SU-DHL-6 (cell line): ENCODE measurements around the gene HK2.
"Not testable (repeated sequence)": the region's sequence is repeated elsewhere in the genome, so short reads cannot be mapped to it uniquely, and the experiment has no call there.

Source experiments
- H2AFZ ChIP-seq: fragments of 200-600 bp; sonication (generic); 2 replicates; pipeline ENCODE4 v1.6.1; 2014; ENCODE audit warnings: low read depth, mild to moderate bottlenecking, moderate library complexity, mixed read lengths, antibody characterized with exemption, low read length; ENCODE audit not compliant: severe bottlenecking
- H3F3A ChIP-seq: fragments of 200-600 bp; shearing (Covaris generic); 2 replicates; pipeline ENCODE4 v1.6.0; 2016; ENCODE audit warnings: antibody characterized with exemption, mild to moderate bottlenecking; ENCODE audit not compliant: insufficient read depth
- H3K27ac ChIP-seq: fragments of 200-600 bp; sonication (generic); 2 replicates; pipeline ENCODE4 v1.5.1; 2016; ENCODE audit warnings: low read depth, mild to moderate bottlenecking, low read length, moderate library complexity, mixed read lengths
- H3K27me3 ChIP-seq: fragments of 200-600 bp; sonication (generic), shearing (Covaris generic); 2 replicates; pipeline ENCODE4 v1.6.0; 2014; ENCODE audit warnings: mild to moderate bottlenecking, low read length
- H3K36me3 ChIP-seq: fragments of 200-600 bp; sonication (generic); 2 replicates; pipeline ENCODE4 v1.6.1; 2014; ENCODE audit warnings: mild to moderate bottlenecking, low read length, mixed read lengths
- H3K4me2 ChIP-seq: fragments of 300-600, 200-600 bp; shearing (Covaris generic), sonication (generic); 2 replicates; pipeline ENCODE4 v1.6.0; 2014; ENCODE audit warnings: low read length, low read depth, mild to moderate bottlenecking; ENCODE audit not compliant: poor library complexity, severe bottlenecking
- H3K4me3 ChIP-seq: fragments of 200-600 bp; sonication (generic); 2 replicates; pipeline ENCODE4 v1.5.1; 2014; ENCODE audit warnings: antibody characterized with exemption, low read length, mild to moderate bottlenecking, mixed read lengths; ENCODE audit not compliant: insufficient read depth, poor library complexity, severe bottlenecking
- H3K79me2 ChIP-seq: fragments of 200-600 bp; sonication (generic); 2 replicates; pipeline ENCODE4 v1.6.1; 2014; ENCODE audit warnings: mild to moderate bottlenecking, low read length, moderate library complexity; ENCODE audit not compliant: insufficient read depth
- H3K9ac ChIP-seq: fragments of 200-600 bp; sonication (generic); 2 replicates; pipeline ENCODE4 v1.7.0; 2014; ENCODE audit warnings: mild to moderate bottlenecking, low read length
- H3K9me2 ChIP-seq: fragments of 200-600 bp; sonication (generic); replicated peaks from 2 replicates; pipeline ENCODE4 v1.6.1; 2014; ENCODE audit warnings: low read length; ENCODE audit not compliant: insufficient read depth
- H3K9me3 ChIP-seq: fragments of 200-600 bp; sonication (generic); 2 replicates; pipeline ENCODE4 v1.6.1; 2014; ENCODE audit warnings: low read length, mixed read lengths; ENCODE audit not compliant: insufficient read depth
- H4K20me1 ChIP-seq: fragments of 200-600 bp; sonication (generic); 2 replicates; pipeline ENCODE4 v1.6.1; 2014; ENCODE audit warnings: low read depth, mild to moderate bottlenecking, antibody characterized with exemption, low read length, moderate library complexity, mixed read lengths
- CTCF ChIP-seq: fragments of 200-600 bp; sonication (generic); IDR thresholded peaks from one replicate; pipeline ENCODE4 v1.5.1; 2017; ENCODE audit warnings: antibody characterized with exemption, mild to moderate bottlenecking, low read length, moderate library complexity; ENCODE audit not compliant: insufficient read depth, poor library complexity, severe bottlenecking
- EZH2phosphoT487 ChIP-seq: fragments of 200-600 bp; sonication (generic), shearing (Covaris generic); conservative IDR thresholded peaks from 2 replicates; pipeline ENCODE4 v1.6.1; 2018; ENCODE audit warnings: mild to moderate bottlenecking, antibody characterized with exemption, low read length, moderate library complexity, mixed read lengths

The HK2 gene

GRCh38 chr2:74891136-74891764, 57.3 kb downstream of the HK2 start:
- Histone ChIP-seq H3F3A (no peaks in the 10 kb centered on the region), H3K9me3 (no peaks in the 10 kb centered on the region), H3K27ac (no peak overlapping the region)

GRCh38 chr2:74891816-74892215, 57.9 kb downstream of the HK2 start:
- not testable (repeated sequence) for H3F3A ChIP-seq, H2AFZ ChIP-seq, H3K4me3 ChIP-seq, H3K27ac ChIP-seq, H3K27me3 ChIP-seq, H3K9me3 ChIP-seq, H3K9ac ChIP-seq, H3K79me2 ChIP-seq, H4K20me1 ChIP-seq, H3K9me2 ChIP-seq, H3K4me2 ChIP-seq
- peaks cover 18% of the 10 kb centered on the region; the same call in 1 of the 2 replicates for H3K36me3 ChIP-seq

More at GRCh38 chr2:74891136-74891764, 57.3 kb downstream of the HK2 start:
- no peak overlapping the region for H3K4me3 ChIP-seq
- H3K79me2 ChIP-seq = no peaks in the 10 kb centered on the region
- peaks cover 18% of the 10 kb centered on the region; the same call in 1 of the 2 replicates for H3K36me3 ChIP-seq
- no peaks in the 10 kb centered on the region for H3K9me2 ChIP-seq
- TF ChIP-seq EZH2phosphoT487 = no peak
- TF ChIP-seq CTCF = no peak
- H2AFZ ChIP-seq = no peak overlapping the region
- no peak overlapping the region for H3K9ac ChIP-seq
- H3K4me2 ChIP-seq = no peak overlapping the region
- H3K27me3 ChIP-seq = no peaks in the 10 kb centered on the region
- H4K20me1 ChIP-seq = no peaks in the 10 kb centered on the region

GRCh38 chr2:74892609-74893008, 58.7 kb downstream of the HK2 start:
- Histone ChIP-seq H3K27ac (no peak overlapping the region), H3K79me2 (no peaks in the 10 kb centered on the region), H2AFZ (no peak overlapping the region), H3K4me3 (no peak overlapping the region), H3F3A (no peaks in the 10 kb centered on the region), H3K9me2 (no peaks in the 10 kb centered on the region), H3K27me3 (no peaks in the 10 kb centered on the region), H3K9ac (no peak overlapping the region), H3K36me3 (peaks cover 18% of the 10 kb centered on the region; the same call in 1 of the 2 replicates), H4K20me1 (no peaks in the 10 kb centered on the region), H3K4me2 (no peak overlapping the region), H3K9me3 (no peaks in the 10 kb centered on the region)
- TF ChIP-seq EZH2phosphoT487 = no peak
- TF ChIP-seq CTCF = no peak

- H3K9ac ChIP-seq = no peak overlapping the region
- peaks cover 16% of the 10 kb centered on the region; the same call in 1 of the 2 replicates for H3K36me3 ChIP-seq
- no peak for TF ChIP-seq CTCF
- TF ChIP-seq EZH2phosphoT487 = no peak
- H3K79me2 ChIP-seq = no peaks in the 10 kb centered on the region
- H2AFZ ChIP-seq = no peak overlapping the region
- H3F3A ChIP-seq = no peaks in the 10 kb centered on the region
- no peak overlapping the region for H3K4me3 ChIP-seq
- H3K27ac ChIP-seq = no peak overlapping the region
- no peaks in the 10 kb centered on the region for H3K9me3 ChIP-seq
- no peaks in the 10 kb centered on the region for H3K9me2 ChIP-seq
- H3K4me2 ChIP-seq = no peak overlapping the region
- no peaks in the 10 kb centered on the region for H3K27me3 ChIP-seq
- H4K20me1 ChIP-seq = no peaks in the 10 kb centered on the region
These were observed 59.4 kb downstream of the HK2 start for GRCh38 chr2:74893332-74893731.
